HepG2 (cell line): ENCODE data around the gene TMEM182. TPM values are rescaled to one million over a fixed set of nuclear protein-coding genes. Genes with fewer than 3 reads are reported as not detected.

Source experiments
- ATF7-NPFF ChIP-seq: sonication (generic); formaldehyde crosslinking; IDR thresholded peaks from 2 replicates; pipeline ENCODE4 v1.8.1; 2023; ENCODE audit warnings: mild to moderate bottlenecking, low read depth, missing genetic modification reagents, moderate library complexity
- ERF ChIP-seq: IDR thresholded peaks from 2 replicates; pipeline ENCODE4 v1.6.1; 2018; ENCODE audit warnings: missing biosample characterization, missing genetic modification reagents
- MATR3 ChIP-seq: sonication (generic); formaldehyde crosslinking; IDR thresholded peaks from 2 replicates; pipeline ENCODE4 v1.4.0; 2020; ENCODE audit warnings: missing genetic modification reagents
- NFE2L1 ChIP-seq: sonication (generic); formaldehyde crosslinking; IDR thresholded peaks from 2 replicates; pipeline ENCODE4 v1.4.0; 2020; ENCODE audit warnings: missing genetic modification reagents, mild to moderate bottlenecking, borderline replicate concordance
- NFYC ChIP-seq: IDR thresholded peaks from 2 replicates; pipeline ENCODE4 v1.6.1; 2016; ENCODE audit warnings: missing genetic modification reagents, missing compliant biosample characterization
- REST ChIP-seq, 2 experiments: IDR thresholded peaks; 2 replicates each; pipeline ENCODE4 v1.6.1; 2011 to 2012; ENCODE audit warnings: low read length in 2 of 2, borderline replicate concordance in 1 of 2, low read depth in 1 of 2, mild to moderate bottlenecking in 1 of 2, moderate library complexity in 1 of 2
- REXO4 ChIP-seq: sonication (generic); formaldehyde crosslinking; IDR thresholded peaks from 2 replicates; pipeline ENCODE4 v1.8.0; 2022; ENCODE audit warnings: missing genetic modification reagents, mild to moderate bottlenecking, borderline replicate concordance
- SRSF1 ChIP-seq: fragments of 200-400 bp; formaldehyde crosslinking; optimal IDR thresholded peaks from 2 replicates; pipeline ENCODE3; 2017; ENCODE audit warnings: mild to moderate bottlenecking, low read depth, low read length, moderate library complexity
- SRY ChIP-seq: sonication (generic); formaldehyde crosslinking; IDR thresholded peaks from 2 replicates; pipeline ENCODE4 v1.8.0; 2022; ENCODE audit warnings: mild to moderate bottlenecking, missing genetic modification reagents
- ZBTB43 ChIP-seq: sonication (generic); formaldehyde crosslinking; conservative IDR thresholded peaks from 2 replicates; pipeline ENCODE4 v1.4.0; 2020; ENCODE audit warnings: missing genetic modification reagents
- ZNF33B ChIP-seq: sonication (generic); formaldehyde crosslinking; IDR thresholded peaks from 2 replicates; pipeline ENCODE4 v1.5.1; 2020; ENCODE audit warnings: mild to moderate bottlenecking, missing genetic modification reagents
- ZNF343 ChIP-seq: sonication (generic); formaldehyde crosslinking; IDR thresholded peaks from 2 replicates; pipeline ENCODE4 v1.4.0; 2020; ENCODE audit warnings: mild to moderate bottlenecking, missing genetic modification reagents
- ZNF451 ChIP-seq: sonication (generic); formaldehyde crosslinking; IDR thresholded peaks from 2 replicates; pipeline ENCODE4 v1.5.0; 2020; ENCODE audit warnings: mild to moderate bottlenecking, missing genetic modification reagents
- ZNF629 ChIP-seq: sonication (generic); formaldehyde crosslinking; conservative IDR thresholded peaks from 2 replicates; pipeline ENCODE4 v1.5.0; 2020; ENCODE audit warnings: missing genetic modification reagents
- polyA plus RNA-seq, 8 experiments: library from polyadenylated mRNA; depleted of rRNA in 3 of 8; stranded (reverse) in 7 of 8; unstranded in 1 of 8; fragments of >200 nt; fragmentation: Illumina TruSeq in 4 of 8; extraction: Trizol in 4 of 8; gene quantifications; 2 replicates each; pipeline versions ENCODE4 v1.2.1 to v1.2.3, GENCODE V29; 2011 to 2016; ENCODE audit warnings: low read depth in 4 of 8, missing spikeins in 1 of 8, mixed read lengths in 1 of 8; ENCODE audit not compliant: insufficient read depth in 1 of 8
- total RNA-seq, 5 experiments: library from RNA; depleted of rRNA; stranded (reverse); fragments of >200 nt; fragmentation: Illumina TruSeq; extraction: Trizol; gene quantifications; 2 replicates each; pipeline ENCODE4 v1.2.3, GENCODE V29; 2016; ENCODE audit warnings: low read depth in 1 of 5
- TF ChIP-seq, protein P1 (sequence below): sonication (generic); formaldehyde crosslinking; IDR thresholded peaks from 2 replicates; pipeline ENCODE4 v1.4.0; 2020; ENCODE audit warnings: mild to moderate bottlenecking, missing genetic modification reagents
- TF ChIP-seq, protein P2 (sequence below): sonication (generic); formaldehyde crosslinking; IDR thresholded peaks from 2 replicates; pipeline ENCODE4 v1.8.0; 2022; ENCODE audit warnings: missing genetic modification reagents, mild to moderate bottlenecking, borderline replicate concordance
- TF ChIP-seq, protein P3 (sequence below): IDR thresholded peaks from 2 replicates; pipeline ENCODE4 v1.6.1; 2012; ENCODE audit warnings: low read depth, low read length, improper control_type of control experiment

Gene TMEM182
- total and polyA plus RNA-seq, 2 of the 13 experiments (the other 11 are each of a cell fraction or from before 2014, with no cell fraction given): 8.7 to 8.9 TPM

- peak; percentile 69 for TF ChIP-seq ZBTB43 (CRISPR knock-in tag)
- TF ChIP-seq ZNF33B (CRISPR knock-in tag): peak; percentile 66; the same call in 1 of the 2 replicates
- TF ChIP-seq ZNF343: 0 out of 2 replicates have a peak, but pooled peaks have one; percentile 66
- peak; percentile 87 for TF ChIP-seq ERF (CRISPR knock-in tag)
- TF ChIP-seq SRSF1: no peak
- TF ChIP-seq ZNF451 (CRISPR knock-in tag): no peak
- TF ChIP-seq, protein P1, sequence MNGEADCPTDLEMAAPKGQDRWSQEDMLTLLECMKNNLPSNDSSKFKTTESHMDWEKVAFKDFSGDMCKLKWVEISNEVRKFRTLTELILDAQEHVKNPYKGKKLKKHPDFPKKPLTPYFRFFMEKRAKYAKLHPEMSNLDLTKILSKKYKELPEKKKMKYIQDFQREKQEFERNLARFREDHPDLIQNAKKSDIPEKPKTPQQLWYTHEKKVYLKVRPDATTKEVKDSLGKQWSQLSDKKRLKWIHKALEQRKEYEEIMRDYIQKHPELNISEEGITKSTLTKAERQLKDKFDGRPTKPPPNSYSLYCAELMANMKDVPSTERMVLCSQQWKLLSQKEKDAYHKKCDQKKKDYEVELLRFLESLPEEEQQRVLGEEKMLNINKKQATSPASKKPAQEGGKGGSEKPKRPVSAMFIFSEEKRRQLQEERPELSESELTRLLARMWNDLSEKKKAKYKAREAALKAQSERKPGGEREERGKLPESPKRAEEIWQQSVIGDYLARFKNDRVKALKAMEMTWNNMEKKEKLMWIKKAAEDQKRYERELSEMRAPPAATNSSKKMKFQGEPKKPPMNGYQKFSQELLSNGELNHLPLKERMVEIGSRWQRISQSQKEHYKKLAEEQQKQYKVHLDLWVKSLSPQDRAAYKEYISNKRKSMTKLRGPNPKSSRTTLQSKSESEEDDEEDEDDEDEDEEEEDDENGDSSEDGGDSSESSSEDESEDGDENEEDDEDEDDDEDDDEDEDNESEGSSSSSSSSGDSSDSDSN: peak; percentile 59
- no peak for TF ChIP-seq MATR3 (CRISPR knock-in tag)
- no peak for TF ChIP-seq SRY (CRISPR knock-in tag)
- peak; percentile 31; the same call in 1 of the 2 replicates for TF ChIP-seq NFYC (CRISPR knock-in tag)
- TF ChIP-seq REXO4: no peak
- 0 out of 2 replicates have a peak, but pooled peaks have one; percentile 3 for TF ChIP-seq ZNF629 (CRISPR knock-in tag)
- 0 out of 2 replicates have a peak, but pooled peaks have one; percentile 71 for TF ChIP-seq ATF7-NPFF
- TF ChIP-seq REST (IDR thresholded peaks at IDR 0.05; ENCODE audit: borderline replicate concordance in 1 of 2, low read depth in 1 of 2, low read length in 2 of 2): peak in 1 of 2 experiments; percentile 25; a peak in 1 of 4 replicates
- TF ChIP-seq, protein P2, sequence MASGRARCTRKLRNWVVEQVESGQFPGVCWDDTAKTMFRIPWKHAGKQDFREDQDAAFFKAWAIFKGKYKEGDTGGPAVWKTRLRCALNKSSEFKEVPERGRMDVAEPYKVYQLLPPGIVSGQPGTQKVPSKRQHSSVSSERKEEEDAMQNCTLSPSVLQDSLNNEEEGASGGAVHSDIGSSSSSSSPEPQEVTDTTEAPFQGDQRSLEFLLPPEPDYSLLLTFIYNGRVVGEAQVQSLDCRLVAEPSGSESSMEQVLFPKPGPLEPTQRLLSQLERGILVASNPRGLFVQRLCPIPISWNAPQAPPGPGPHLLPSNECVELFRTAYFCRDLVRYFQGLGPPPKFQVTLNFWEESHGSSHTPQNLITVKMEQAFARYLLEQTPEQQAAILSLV (CRISPR knock-in tag): no peak
- TF ChIP-seq, protein P3, sequence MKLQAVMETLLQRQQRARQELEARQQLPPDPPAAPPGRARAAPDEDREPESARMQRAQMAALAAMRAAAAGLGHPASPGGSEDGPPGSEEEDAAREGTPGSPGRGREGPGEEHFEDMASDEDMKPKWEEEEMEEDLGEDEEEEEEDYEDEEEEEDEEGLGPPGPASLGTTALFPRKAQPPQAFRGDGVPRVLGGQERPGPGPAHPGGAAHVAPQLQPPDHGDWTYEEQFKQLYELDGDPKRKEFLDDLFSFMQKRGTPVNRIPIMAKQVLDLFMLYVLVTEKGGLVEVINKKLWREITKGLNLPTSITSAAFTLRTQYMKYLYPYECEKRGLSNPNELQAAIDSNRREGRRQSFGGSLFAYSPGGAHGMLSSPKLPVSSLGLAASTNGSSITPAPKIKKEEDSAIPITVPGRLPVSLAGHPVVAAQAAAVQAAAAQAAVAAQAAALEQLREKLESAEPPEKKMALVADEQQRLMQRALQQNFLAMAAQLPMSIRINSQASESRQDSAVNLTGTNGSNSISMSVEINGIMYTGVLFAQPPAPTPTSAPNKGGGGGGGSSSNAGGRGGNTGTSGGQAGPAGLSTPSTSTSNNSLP: peak; percentile 89
- no peak for TF ChIP-seq NFE2L1 (CRISPR knock-in tag)
These were observed 37.8 kb upstream of the TMEM182 start (continued) for GRCh38 chr2:102724016-102724490.
